Mesothelial cell of epicardium (in vitro differentiated cells): ENCODE data around the gene CEACAM4. TPM values are rescaled to one million over a fixed set of nuclear protein-coding genes. Genes with fewer than 3 reads are reported as not detected.

ENCODE experiments used
- DNase-seq, 2 experiments: peaks; one replicate each; pipeline ENCODE4 v3.0.0; 2021; ENCODE audit warnings: low spot score in 2 of 2; ENCODE audit not compliant: unreplicated experiment in 2 of 2
- H3K27ac Mint-ChIP-seq: 2 replicates; pipeline ENCODE4 v1.8.0; 2021; ENCODE audit warnings: mixed read lengths
- H3K27me3 Mint-ChIP-seq: 2 replicates; pipeline ENCODE4 v1.8.0; 2021; ENCODE audit warnings: low read depth, mixed read lengths
- H3K36me3 Mint-ChIP-seq: 2 replicates; pipeline ENCODE4 v1.8.0; 2021; ENCODE audit warnings: mixed read lengths
- H3K4me1 Mint-ChIP-seq: 2 replicates; pipeline ENCODE4 v1.8.0; 2021; ENCODE audit warnings: mixed read lengths
- H3K4me3 Mint-ChIP-seq: 2 replicates; pipeline ENCODE4 v1.8.0; 2021; ENCODE audit warnings: mild to moderate bottlenecking, moderate library complexity, mixed read lengths
- H3K9me3 Mint-ChIP-seq: 2 replicates; pipeline ENCODE4 v1.8.0; 2021; ENCODE audit warnings: mixed read lengths
- total RNA-seq: library from RNA; stranded (reverse); gene quantifications from 3 replicates; pipeline ENCODE4 v1.2.1, GENCODE V29; 2021
- TF ChIP-seq, protein P1 (sequence below): fragments of 200-600 bp; sonication (generic); IDR thresholded peaks from one replicate; pipeline ENCODE4 v1.5.0; 2021; ENCODE audit warnings: antibody characterized with exemption; ENCODE audit not compliant: unreplicated experiment

Gene CEACAM4
- total RNA-seq, 1 donor from 2014 or later: not detected

- Mint-ChIP-seq H3K36me3 (no peaks in the 10 kb centered on the region), H3K9me3 (peaks cover 72% of the 10 kb centered on the region), H3K27ac (no peak overlapping the region), H3K4me3 (no peak overlapping the region), H3K27me3 (no peaks in the 10 kb centered on the region), H3K4me1 (no peaks in the 10 kb centered on the region)
- no peak for DNase-seq
- TF ChIP-seq, protein P1, sequence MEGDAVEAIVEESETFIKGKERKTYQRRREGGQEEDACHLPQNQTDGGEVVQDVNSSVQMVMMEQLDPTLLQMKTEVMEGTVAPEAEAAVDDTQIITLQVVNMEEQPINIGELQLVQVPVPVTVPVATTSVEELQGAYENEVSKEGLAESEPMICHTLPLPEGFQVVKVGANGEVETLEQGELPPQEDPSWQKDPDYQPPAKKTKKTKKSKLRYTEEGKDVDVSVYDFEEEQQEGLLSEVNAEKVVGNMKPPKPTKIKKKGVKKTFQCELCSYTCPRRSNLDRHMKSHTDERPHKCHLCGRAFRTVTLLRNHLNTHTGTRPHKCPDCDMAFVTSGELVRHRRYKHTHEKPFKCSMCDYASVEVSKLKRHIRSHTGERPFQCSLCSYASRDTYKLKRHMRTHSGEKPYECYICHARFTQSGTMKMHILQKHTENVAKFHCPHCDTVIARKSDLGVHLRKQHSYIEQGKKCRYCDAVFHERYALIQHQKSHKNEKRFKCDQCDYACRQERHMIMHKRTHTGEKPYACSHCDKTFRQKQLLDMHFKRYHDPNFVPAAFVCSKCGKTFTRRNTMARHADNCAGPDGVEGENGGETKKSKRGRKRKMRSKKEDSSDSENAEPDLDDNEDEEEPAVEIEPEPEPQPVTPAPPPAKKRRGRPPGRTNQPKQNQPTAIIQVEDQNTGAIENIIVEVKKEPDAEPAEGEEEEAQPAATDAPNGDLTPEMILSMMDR: no peak
Measured at GRCh38 chr19:41607668-41608067, 19.2 kb downstream of the CEACAM4 start.

DNA sequence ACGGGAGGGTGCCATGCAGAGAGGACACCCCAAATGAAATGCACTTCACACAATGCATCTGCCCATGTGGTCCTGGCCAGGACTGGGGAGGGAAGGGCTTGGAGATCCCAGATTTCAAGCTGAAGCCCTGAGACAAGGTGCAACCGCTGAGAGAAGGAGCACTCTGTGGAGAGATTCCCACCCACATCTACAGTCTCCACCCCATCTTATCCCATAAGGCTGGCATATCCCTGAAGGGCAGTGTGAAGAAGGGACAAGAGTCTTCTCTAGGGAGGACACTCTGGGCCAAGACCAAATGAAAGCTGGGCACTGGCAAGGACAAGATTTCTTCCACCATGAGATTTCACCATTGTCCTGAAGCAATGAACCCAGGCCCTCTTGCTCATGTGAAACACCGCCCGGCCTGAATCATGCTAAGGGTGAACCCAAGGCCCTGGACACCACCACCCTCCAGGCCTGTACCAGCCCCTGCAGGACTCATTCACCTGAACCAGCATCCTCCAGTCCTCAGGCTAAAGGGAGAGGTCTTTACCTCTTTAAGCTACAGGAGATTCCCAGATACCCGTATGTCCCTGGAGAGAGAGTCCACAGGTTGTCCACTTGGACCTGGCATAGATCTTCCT, 20.5 kb downstream of the CEACAM4 start:
- Mint-ChIP-seq H3K9me3 (peaks cover 77% of the 10 kb centered on the region), H3K4me1 (no peaks in the 10 kb centered on the region), H3K27ac (no peak overlapping the region), H3K27me3 (no peaks in the 10 kb centered on the region), H3K4me3 (no peak overlapping the region), H3K36me3 (no peaks in the 10 kb centered on the region)
- TF ChIP-seq, protein P1: no peak
- no peak for DNase-seq

- Mint-ChIP-seq H3K9me3 (peaks cover 76% of the 10 kb centered on the region), H3K27me3 (no peaks in the 10 kb centered on the region), H3K4me3 (no peak overlapping the region), H3K27ac (no peak overlapping the region), H3K36me3 (no peaks in the 10 kb centered on the region), H3K4me1 (no peaks in the 10 kb centered on the region)
- TF ChIP-seq, protein P1: no peak
- DNase-seq: no peak
Measured at GRCh38 chr19:41604831-41605230, 22.0 kb downstream of the CEACAM4 start.

GRCh38 chr19:41601771-41602170, 25.1 kb downstream of the CEACAM4 start:
- TF ChIP-seq, protein P1: no peak
- DNase-seq: no peak
- H3K27ac Mint-ChIP-seq: no peak overlapping the region
- no peaks in the 10 kb centered on the region for H3K4me1 Mint-ChIP-seq
- peaks cover 60% of the 10 kb centered on the region for H3K9me3 Mint-ChIP-seq
- no peaks in the 10 kb centered on the region for H3K36me3 Mint-ChIP-seq
- H3K27me3 Mint-ChIP-seq: no peaks in the 10 kb centered on the region
- H3K4me3 Mint-ChIP-seq: no peak overlapping the region

GRCh38 chr19:41599175-41599966, 27.5 kb downstream of the CEACAM4 start:
- Mint-ChIP-seq H3K9me3 (peaks cover 50% of the 10 kb centered on the region), H3K27ac (no peak overlapping the region), H3K36me3 (no peaks in the 10 kb centered on the region), H3K27me3 (no peaks in the 10 kb centered on the region), H3K4me1 (no peaks in the 10 kb centered on the region), H3K4me3 (no peak overlapping the region)
- no peak for DNase-seq
- TF ChIP-seq, protein P1: no peak
